Measurements from ENCODE around the gene SLC25A39. TPM values are rescaled to one million over a fixed set of nuclear protein-coding genes. Genes with fewer than 3 reads are reported as not detected.
"Not testable (repeated sequence)": the region's sequence is repeated elsewhere in the genome, so short reads cannot be mapped to it uniquely, and the experiment has no call there.

SLC25A39 gene
- total RNA-seq, 2 donors from 2014 or later, result 72.6 to 154 TPM

DNA sequence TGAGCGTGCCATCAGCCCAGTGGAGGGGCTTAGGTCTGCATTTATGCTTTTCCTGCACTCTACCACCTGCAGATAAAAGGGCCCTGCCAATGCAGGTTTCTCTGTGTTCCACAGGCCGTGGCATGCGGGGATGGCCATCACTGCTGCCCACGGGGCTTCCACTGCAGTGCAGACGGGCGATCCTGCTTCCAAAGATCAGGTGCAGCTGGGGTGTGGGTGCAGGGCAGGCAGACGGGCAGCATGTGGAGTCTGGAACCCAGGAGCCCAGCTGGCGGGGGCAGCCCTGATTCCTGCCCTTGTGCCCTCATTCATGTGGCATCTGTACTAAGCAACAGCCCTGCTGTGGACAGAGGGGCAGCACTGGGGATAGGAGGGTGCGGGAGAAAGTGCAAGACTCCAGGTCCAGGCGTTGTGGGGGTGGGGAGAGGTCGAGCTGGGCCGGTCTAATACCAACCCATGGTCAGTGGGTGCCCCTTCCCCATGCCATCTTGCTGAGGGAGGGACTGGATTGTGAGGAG, 25.0 kb upstream of the SLC25A39 start:
- intact Hi-C loops (cut with DNase I), result no loop called here
- Histone ChIP-seq H3K4me3 (no peak overlapping the region), H3K27me3 (no peaks in the 10 kb centered on the region), H3K27ac (no peak overlapping the region), H3K4me1 (peaks cover 17% of the 10 kb centered on the region), H3K9me3 (no peaks in the 10 kb centered on the region), H3K36me3 (replicated peaks in 1 of 2; ENCODE audit: insufficient read depth in 1 of 2, low read depth in 2 of 2) (peaks cover 8 to 22% of the 10 kb centered on the region in 2 donors)
- no peak for DNase-seq
- 91 to 92% methylated on average over 9 to 12 of the region's 12 CpGs for WGBS, 2 donors
- no peak for TF ChIP-seq POLR2A (IDR thresholded peaks at IDR 0.05)
- TF ChIP-seq, protein P1, sequence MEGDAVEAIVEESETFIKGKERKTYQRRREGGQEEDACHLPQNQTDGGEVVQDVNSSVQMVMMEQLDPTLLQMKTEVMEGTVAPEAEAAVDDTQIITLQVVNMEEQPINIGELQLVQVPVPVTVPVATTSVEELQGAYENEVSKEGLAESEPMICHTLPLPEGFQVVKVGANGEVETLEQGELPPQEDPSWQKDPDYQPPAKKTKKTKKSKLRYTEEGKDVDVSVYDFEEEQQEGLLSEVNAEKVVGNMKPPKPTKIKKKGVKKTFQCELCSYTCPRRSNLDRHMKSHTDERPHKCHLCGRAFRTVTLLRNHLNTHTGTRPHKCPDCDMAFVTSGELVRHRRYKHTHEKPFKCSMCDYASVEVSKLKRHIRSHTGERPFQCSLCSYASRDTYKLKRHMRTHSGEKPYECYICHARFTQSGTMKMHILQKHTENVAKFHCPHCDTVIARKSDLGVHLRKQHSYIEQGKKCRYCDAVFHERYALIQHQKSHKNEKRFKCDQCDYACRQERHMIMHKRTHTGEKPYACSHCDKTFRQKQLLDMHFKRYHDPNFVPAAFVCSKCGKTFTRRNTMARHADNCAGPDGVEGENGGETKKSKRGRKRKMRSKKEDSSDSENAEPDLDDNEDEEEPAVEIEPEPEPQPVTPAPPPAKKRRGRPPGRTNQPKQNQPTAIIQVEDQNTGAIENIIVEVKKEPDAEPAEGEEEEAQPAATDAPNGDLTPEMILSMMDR (IDR thresholded peaks at IDR 0.05), result no peak
- ATAC-seq, result no peak

DNA sequence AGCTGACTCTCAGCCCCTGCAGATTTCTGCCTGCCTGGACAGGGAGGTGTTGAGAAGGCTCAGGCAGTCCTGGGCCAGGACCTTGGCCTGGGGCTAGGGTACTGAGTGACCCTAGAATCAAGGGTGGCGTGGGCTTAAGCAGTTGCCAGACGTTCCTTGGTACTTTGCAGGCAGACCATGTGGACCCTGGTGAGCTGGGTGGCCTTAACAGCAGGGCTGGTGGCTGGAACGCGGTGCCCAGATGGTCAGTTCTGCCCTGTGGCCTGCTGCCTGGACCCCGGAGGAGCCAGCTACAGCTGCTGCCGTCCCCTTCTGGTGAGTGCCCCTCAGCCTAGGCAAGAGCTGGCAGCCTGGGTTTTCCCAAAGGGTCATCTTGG, 24.4 kb upstream of the SLC25A39 start:
- WGBS, 2 donors, result 85 to 89% methylated on average over 5 to 6 of the region's 6 CpGs
- intact Hi-C loops (cut with DNase I), result no loop called here
- no peak for DNase-seq
- H3K27me3 ChIP-seq, result no peaks in the 10 kb centered on the region
- no peak for ATAC-seq
- no peak overlapping the region for H3K4me3 ChIP-seq
- H3K36me3 ChIP-seq (replicated peaks in 1 of 2; ENCODE audit: insufficient read depth in 1 of 2, low read depth in 2 of 2), result peaks cover 8 to 22% of the 10 kb centered on the region in 2 donors
- H3K4me1 ChIP-seq, result peaks cover 23% of the 10 kb centered on the region
- no peaks in the 10 kb centered on the region for H3K9me3 ChIP-seq
- TF ChIP-seq, protein P1 (IDR thresholded peaks at IDR 0.05), result no peak
- no peak for TF ChIP-seq POLR2A (IDR thresholded peaks at IDR 0.05)
- H3K27ac ChIP-seq, result no peak overlapping the region

DNA sequence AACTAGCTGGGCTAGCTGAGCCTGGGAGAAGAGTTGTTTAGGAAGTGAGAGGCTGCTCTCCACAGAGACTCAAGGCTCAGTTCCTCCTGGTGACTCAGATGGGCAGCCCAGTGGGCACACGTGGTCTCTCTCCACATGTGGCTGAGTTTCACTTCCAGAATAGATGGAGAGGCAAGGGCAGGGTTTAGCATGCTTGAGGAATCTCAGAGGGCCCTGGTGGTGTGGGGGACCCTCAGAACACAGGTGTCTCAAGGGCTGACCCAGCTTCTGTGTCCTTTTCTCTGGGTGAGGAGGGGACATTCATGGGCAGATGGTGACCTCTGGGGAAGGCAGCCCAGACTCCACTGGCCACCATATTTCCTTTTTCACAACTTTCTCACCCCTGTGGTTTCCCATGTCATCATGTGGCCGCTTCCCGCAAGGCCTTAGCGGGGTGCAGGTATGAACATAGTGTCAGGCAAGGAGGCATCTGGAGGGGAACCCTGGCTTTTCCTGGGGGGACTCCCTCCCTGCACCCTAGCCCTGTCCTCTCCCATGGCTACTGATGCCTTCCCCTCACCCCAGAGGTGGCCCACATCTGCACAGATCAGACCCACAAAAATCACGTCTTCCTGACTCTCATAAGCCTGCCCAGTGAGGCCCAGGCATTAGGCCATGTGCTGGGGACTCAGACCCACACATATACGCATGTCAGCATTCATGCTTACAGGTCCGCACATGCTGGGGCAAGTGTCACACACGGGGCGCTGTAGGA, 23.8 kb upstream of the SLC25A39 start:
- no peak overlapping the region for H3K4me3 ChIP-seq
- intact Hi-C loops (cut with DNase I), result no loop called here
- TF ChIP-seq, protein P1 (IDR thresholded peaks at IDR 0.05), result no peak
- TF ChIP-seq POLR2A (IDR thresholded peaks at IDR 0.05), result no peak
- no peak for ATAC-seq
- no peaks in the 10 kb centered on the region for H3K27me3 ChIP-seq
- H3K36me3 ChIP-seq (replicated peaks in 1 of 2; ENCODE audit: insufficient read depth in 1 of 2, low read depth in 2 of 2), result peaks cover 8 to 22% of the 10 kb centered on the region in 2 donors
- H3K4me1 ChIP-seq, result peaks cover 20% of the 10 kb centered on the region
- WGBS, 2 donors, result 74 to 96% methylated on average over 6 to 9 of the region's 9 CpGs
- H3K27ac ChIP-seq, result no peak overlapping the region
- peak in 1 of 4 donors; percentile 63 for DNase-seq
- H3K9me3 ChIP-seq, result no peaks in the 10 kb centered on the region

DNA sequence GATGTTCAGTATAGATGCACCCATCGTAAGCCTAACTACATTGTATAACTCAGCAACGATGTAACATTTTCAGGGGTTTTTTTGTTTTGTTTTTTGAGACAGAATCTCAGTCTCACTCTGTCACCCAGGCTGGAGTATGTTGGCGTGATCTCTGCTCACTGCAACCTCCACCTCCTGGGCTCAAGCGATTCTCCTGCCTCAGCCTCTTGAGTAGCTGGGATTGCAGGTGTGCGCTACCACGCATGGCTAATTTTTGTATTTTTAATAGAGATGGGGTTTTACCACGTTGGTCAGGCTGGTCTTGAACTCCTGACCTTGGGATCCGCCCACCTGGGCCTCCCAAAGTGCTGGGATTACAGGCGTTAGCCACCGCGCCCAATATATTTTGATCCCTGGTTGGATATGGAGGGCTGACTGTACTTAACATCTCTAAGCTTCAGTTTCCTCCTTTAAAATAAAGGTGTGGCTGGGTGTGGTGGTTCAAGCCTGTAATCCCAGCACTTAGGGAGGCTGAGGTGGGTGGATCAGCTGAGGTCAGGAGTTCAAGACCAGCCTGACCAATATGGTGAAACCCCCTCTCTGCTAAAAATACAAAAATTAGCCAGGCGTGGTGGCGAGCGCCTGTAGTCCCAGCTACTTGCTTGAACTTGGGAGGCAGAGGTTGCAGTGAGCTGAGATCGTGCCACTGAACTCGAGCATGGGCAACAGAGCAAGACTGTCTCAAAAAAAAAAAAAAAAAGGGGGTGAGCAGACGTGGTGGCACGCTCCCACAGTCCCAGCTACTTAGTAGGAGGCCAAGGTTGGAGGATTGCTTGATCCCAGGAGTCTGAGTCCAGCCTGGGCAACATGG, 22.8 kb upstream of the SLC25A39 start:
- WGBS, 2 donors, result 79 to 80% methylated on average over 18 of the region's 18 CpGs
- intact Hi-C loops (cut with DNase I); ATAC-seq; H3K27ac ChIP-seq; DNase-seq; H3K4me3 ChIP-seq; H3K27me3 ChIP-seq; H3K9me3 ChIP-seq: not testable (repeated sequence)
- Histone ChIP-seq H3K36me3 (replicated peaks in 1 of 2; ENCODE audit: insufficient read depth in 1 of 2, low read depth in 2 of 2) (peaks cover 4 to 18% of the 10 kb centered on the region in 2 donors), H3K4me1 (peaks cover 17% of the 10 kb centered on the region)

All from body of pancreas (tissue), 4 donors.